Bronchial epithelial cell (primary cell): Measurements from ENCODE around the gene RNU6-9. TPM values are rescaled to one million over a fixed set of nuclear protein-coding genes. Genes with fewer than 3 reads are reported as not detected.

Source experiments
- DNase-seq: peaks from one replicate; pipeline ENCODE4 v3.0.0-alpha.2; 2010; ENCODE audit warnings: low read depth
- FAIRE-seq: peaks from 2 replicates; lab custom pipeline; 2011; peaks lifted over from hg19 to GRCh38; lab: Jason Lieb, UNC
- H3K27me3 ChIP-seq: 2 replicates; pipeline ENCODE4 v1.5.1; 2011; ENCODE audit warnings: low read length; ENCODE audit not compliant: control insufficient read depth, insufficient read depth
- H3K36me3 ChIP-seq: 2 replicates; pipeline ENCODE4 v1.5.1; 2011; ENCODE audit warnings: low read length; ENCODE audit not compliant: control insufficient read depth, insufficient read depth
- H3K4me3 ChIP-seq: 2 replicates; pipeline ENCODE4 v1.5.1; 2011; ENCODE audit warnings: mild to moderate bottlenecking, low read depth, low read length, control low read depth
- CTCF ChIP-seq: IDR thresholded peaks from 2 replicates; pipeline ENCODE4 v1.5.1; 2011; ENCODE audit warnings: mild to moderate bottlenecking, moderate library complexity, low read length, control low read depth, inconsistent platforms; ENCODE audit not compliant: insufficient read depth, severe bottlenecking
- total RNA-seq: library from RNA; depleted of rRNA; stranded (reverse); fragments of >200 nt; gene quantifications from 2 replicates; pipeline ENCODE4 v1.2.1, GENCODE V29; 2014

The RNU6-9 gene
- total RNA-seq, 1 donor from 2014 or later, result not detected

GRCh38 chr19:899336-900042, 6.2 kb downstream of the RNU6-9 start:
- no peak for TF ChIP-seq CTCF
- DNase-seq (no peak), FAIRE-seq (no peak)
- H3K27me3 ChIP-seq, result no peaks in the 10 kb centered on the region
- peaks cover 24% of the 10 kb centered on the region for H3K36me3 ChIP-seq
- no peak overlapping the region for H3K4me3 ChIP-seq

- no peak for TF ChIP-seq CTCF
- no peak for FAIRE-seq
- no peaks in the 10 kb centered on the region for H3K27me3 ChIP-seq
- H3K36me3 ChIP-seq, result peaks cover 24% of the 10 kb centered on the region
- DNase-seq, result no peak
- no peak overlapping the region for H3K4me3 ChIP-seq
These were observed 6.7 kb downstream of the RNU6-9 start for GRCh38 chr19:900043-900301.

- Histone ChIP-seq H3K36me3 (peaks cover 24% of the 10 kb centered on the region), H3K4me3 (no peak overlapping the region), H3K27me3 (no peaks in the 10 kb centered on the region)
- DNase-seq, result peak; percentile 42
- TF ChIP-seq CTCF, result no peak
- FAIRE-seq, result no peak
These were observed 7.2 kb downstream of the RNU6-9 start for GRCh38 chr19:900302-901111.

- peaks cover 27% of the 10 kb centered on the region for H3K36me3 ChIP-seq
- no peak overlapping the region for H3K4me3 ChIP-seq
- no peaks in the 10 kb centered on the region for H3K27me3 ChIP-seq
- no peak for TF ChIP-seq CTCF
- FAIRE-seq (no peak), DNase-seq (no peak)
These were observed 8.2 kb downstream of the RNU6-9 start for GRCh38 chr19:901216-902092.

- no peak for TF ChIP-seq CTCF
- no peak for DNase-seq
- Histone ChIP-seq H3K27me3 (no peaks in the 10 kb centered on the region), H3K4me3 (no peak overlapping the region), H3K36me3 (peaks cover 27% of the 10 kb centered on the region)
- no peak for FAIRE-seq
These were observed 8.7 kb downstream of the RNU6-9 start for GRCh38 chr19:902093-902370.
